K562 (cell line): ENCODE results near the gene CELF6.

Experiments
- DIDO1 ChIP-seq: fragments of 450-650 bp; IDR thresholded peaks from 2 replicates; pipeline ENCODE4 v1.6.1; 2016; ENCODE audit warnings: low read depth, missing biosample characterization, missing genetic modification characterization
- KDM1A ChIP-seq, 2 experiments: fragments of 450-650 bp; IDR thresholded peaks; 2 replicates each; pipeline ENCODE4 v1.6.1; 2016; ENCODE audit warnings: mild to moderate bottlenecking in 2 of 2
- MTF1 ChIP-seq: fragments of 250-450 bp; sonication (Bioruptor Pico); IDR thresholded peaks from 2 replicates; pipeline ENCODE4 v1.9.0; 2021; ENCODE audit warnings: moderate library complexity, mild to moderate bottlenecking, inconsistent platforms, borderline replicate concordance
- RBM34 ChIP-seq: fragments of 200-400 bp; formaldehyde crosslinking; IDR thresholded peaks from 2 replicates; pipeline ENCODE4 v1.6.1; 2018; ENCODE audit warnings: low read length, borderline replicate concordance; ENCODE audit not compliant: insufficient read depth
- SETDB1 ChIP-seq: IDR thresholded peaks from one replicate; pipeline ENCODE4 v1.6.1; 2012; ENCODE audit warnings: low read length, control low read depth, inconsistent platforms
- SOX6 ChIP-seq: fragments of 450-650 bp; IDR thresholded peaks from 2 replicates; pipeline ENCODE4 v1.6.1; 2014; ENCODE audit warnings: mild to moderate bottlenecking
- TAF1 ChIP-seq: IDR thresholded peaks from 2 replicates; pipeline ENCODE4 v1.6.1; 2011; ENCODE audit warnings: mild to moderate bottlenecking, low read length, moderate library complexity; ENCODE audit not compliant: insufficient read depth, control insufficient read depth, severe bottlenecking; ENCODE audit errors: extremely low read depth
- TCF7 ChIP-seq: sonication (generic); IDR thresholded peaks from 2 replicates; pipeline ENCODE4 v1.6.1; 2016; ENCODE audit warnings: antibody characterized with exemption, borderline replicate concordance
- TF ChIP-seq, protein P1 (sequence below): fragments of 450-650 bp; IDR thresholded peaks from 2 replicates; pipeline ENCODE4 v1.6.1; 2018; ENCODE audit not compliant: partially characterized antibody
- TF ChIP-seq, protein P2 (sequence below), 3 experiments: IDR thresholded peaks in 2 of 3; conservative IDR thresholded peaks in 1 of 3; 2 replicates each; pipeline ENCODE4 v1.5.1; 2011 to 2012; ENCODE audit warnings: low read length in 3 of 3, mild to moderate bottlenecking in 3 of 3, control low read depth in 2 of 3, improper control_type of control experiment in 1 of 3, inconsistent platforms in 1 of 3, low read depth in 1 of 3, mixed read lengths in 1 of 3, moderate library complexity in 1 of 3; ENCODE audit not compliant: insufficient read depth in 2 of 3
- TF ChIP-seq, protein P3 (sequence below): fragments of 450-650 bp; conservative IDR thresholded peaks from 2 replicates; pipeline ENCODE4 v1.6.1; 2016; ENCODE audit warnings: missing genetic modification characterization, low read depth, mild to moderate bottlenecking, control low read depth, missing compliant biosample characterization

DNA sequence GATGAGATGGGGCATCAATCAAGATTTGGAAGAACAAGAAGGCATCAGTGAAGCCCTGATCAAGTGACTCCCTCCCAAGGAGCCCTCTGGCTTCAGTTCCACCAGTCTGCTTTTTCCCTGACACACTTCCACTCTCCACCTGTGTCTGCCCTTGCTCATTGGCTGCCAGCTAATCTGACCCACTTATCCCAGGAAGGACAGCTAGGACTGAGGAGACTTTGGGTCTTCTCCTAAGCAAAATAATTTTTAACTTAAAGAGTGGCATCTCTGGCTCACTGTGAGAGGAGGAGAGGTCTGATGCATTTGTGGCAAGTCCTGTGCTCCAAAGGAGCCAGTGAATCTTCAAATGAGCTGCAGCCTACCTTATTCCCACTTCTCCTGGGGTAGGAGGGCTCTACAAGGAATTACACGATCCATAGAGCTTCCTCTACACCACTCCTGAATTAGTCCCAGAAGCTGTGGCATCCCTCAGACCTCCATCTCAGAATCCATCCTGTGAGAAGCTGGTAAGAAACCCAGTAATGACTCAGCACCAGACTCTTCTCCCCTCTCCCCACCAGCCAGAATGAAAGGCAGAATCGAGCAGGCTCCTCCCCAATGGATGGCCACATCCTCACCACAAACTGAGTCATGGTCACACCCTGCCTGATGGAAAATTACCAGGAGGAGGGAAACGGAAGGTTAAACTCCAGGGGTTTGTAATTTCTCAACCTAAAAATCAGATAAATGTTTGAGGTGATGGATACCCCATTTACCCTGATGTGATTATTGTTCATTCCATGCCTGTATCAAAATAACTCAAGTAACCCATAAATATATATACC, 82.7 kb downstream of the CELF6 start:
- TF ChIP-seq SOX6 (peak; percentile 60; the same call in 1 of the 2 replicates), DIDO1 (tag) (no peak), KDM1A (IDR thresholded peaks at IDR 0.05) (peak in 1 of 2 experiments; percentile 48; a peak in 2 of 4 replicates), TCF7 (no peak), SETDB1 (no peak), TAF1 (peak; percentile 100), MTF1 (no peak), RBM34 (no peak)
- TF ChIP-seq, protein P1, sequence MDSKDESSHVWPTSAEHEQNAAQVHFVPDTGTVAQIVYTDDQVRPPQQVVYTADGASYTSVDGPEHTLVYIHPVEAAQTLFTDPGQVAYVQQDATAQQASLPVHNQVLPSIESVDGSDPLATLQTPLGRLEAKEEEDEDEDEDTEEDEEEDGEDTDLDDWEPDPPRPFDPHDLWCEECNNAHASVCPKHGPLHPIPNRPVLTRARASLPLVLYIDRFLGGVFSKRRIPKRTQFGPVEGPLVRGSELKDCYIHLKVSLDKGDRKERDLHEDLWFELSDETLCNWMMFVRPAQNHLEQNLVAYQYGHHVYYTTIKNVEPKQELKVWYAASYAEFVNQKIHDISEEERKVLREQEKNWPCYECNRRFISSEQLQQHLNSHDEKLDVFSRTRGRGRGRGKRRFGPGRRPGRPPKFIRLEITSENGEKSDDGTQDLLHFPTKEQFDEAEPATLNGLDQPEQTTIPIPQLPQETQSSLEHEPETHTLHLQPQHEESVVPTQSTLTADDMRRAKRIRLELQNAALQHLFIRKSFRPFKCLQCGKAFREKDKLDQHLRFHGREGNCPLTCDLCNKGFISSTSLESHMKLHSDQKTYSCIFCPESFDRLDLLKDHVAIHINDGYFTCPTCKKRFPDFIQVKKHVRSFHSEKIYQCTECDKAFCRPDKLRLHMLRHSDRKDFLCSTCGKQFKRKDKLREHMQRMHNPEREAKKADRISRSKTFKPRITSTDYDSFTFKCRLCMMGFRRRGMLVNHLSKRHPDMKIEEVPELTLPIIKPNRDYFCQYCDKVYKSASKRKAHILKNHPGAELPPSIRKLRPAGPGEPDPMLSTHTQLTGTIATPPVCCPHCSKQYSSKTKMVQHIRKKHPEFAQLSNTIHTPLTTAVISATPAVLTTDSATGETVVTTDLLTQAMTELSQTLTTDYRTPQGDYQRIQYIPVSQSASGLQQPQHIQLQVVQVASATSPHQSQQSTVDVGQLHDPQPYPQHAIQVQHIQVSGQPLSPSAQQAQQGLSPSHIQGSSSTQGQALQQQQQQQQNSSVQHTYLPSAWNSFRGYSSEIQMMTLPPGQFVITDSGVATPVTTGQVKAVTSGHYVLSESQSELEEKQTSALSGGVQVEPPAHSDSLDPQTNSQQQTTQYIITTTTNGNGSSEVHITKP: peak; percentile 67
- TF ChIP-seq, protein P2, sequence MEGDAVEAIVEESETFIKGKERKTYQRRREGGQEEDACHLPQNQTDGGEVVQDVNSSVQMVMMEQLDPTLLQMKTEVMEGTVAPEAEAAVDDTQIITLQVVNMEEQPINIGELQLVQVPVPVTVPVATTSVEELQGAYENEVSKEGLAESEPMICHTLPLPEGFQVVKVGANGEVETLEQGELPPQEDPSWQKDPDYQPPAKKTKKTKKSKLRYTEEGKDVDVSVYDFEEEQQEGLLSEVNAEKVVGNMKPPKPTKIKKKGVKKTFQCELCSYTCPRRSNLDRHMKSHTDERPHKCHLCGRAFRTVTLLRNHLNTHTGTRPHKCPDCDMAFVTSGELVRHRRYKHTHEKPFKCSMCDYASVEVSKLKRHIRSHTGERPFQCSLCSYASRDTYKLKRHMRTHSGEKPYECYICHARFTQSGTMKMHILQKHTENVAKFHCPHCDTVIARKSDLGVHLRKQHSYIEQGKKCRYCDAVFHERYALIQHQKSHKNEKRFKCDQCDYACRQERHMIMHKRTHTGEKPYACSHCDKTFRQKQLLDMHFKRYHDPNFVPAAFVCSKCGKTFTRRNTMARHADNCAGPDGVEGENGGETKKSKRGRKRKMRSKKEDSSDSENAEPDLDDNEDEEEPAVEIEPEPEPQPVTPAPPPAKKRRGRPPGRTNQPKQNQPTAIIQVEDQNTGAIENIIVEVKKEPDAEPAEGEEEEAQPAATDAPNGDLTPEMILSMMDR (IDR thresholded peaks at IDR 0.05 in 2 of 3, conservative IDR thresholded peaks at IDR 0.05 in 1 of 3; ENCODE audit: insufficient read depth in 2 of 3, low read depth in 1 of 3, low read length in 3 of 3): peak in 1 of 3 experiments; percentile 4; a peak in 1 of 6 replicates
- TF ChIP-seq, protein P3, sequence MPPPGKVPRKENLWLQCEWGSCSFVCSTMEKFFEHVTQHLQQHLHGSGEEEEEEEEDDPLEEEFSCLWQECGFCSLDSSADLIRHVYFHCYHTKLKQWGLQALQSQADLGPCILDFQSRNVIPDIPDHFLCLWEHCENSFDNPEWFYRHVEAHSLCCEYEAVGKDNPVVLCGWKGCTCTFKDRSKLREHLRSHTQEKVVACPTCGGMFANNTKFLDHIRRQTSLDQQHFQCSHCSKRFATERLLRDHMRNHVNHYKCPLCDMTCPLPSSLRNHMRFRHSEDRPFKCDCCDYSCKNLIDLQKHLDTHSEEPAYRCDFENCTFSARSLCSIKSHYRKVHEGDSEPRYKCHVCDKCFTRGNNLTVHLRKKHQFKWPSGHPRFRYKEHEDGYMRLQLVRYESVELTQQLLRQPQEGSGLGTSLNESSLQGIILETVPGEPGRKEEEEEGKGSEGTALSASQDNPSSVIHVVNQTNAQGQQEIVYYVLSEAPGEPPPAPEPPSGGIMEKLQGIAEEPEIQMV (tag): no peak
